Measurements from ENCODE around the gene RUVBL2. TPM values are rescaled to one million over a fixed set of nuclear protein-coding genes. Genes with fewer than 3 reads are reported as not detected.

Gene RUVBL2
- total and polyA plus RNA-seq, 2 donors (not counting 3 experiments of a cell fraction or from before 2014, with no cell fraction given) = 115 to 185 TPM

DNA sequence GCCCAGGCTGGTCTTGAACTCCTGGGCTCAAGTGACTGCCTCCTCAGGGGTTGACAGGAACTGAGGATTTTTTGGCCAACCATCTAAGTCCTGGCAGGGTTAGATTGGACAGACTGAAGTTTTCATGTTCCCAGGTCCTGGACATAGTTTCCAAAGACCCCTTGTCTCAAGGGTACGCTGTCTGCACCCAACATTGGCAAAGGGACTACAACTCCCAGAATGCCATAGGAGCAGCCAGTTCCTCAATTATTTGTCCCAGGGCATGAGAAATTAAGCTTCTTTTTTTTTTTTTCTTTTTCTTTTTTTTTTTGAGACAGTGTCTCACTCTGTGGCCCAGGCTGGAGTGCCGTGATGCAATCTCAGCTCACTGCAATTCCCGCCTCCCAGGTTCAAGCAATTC is 7.5 kb upstream of the RUVBL2 start:
- DNase-seq (ENCODE audit: low read depth, low spot score) (no peak), FAIRE-seq (no peak)
- H3K79me2 ChIP-seq (ENCODE audit: control insufficient read depth, insufficient read depth, low read length) = peaks cover 7% of the 10 kb centered on the region
- POLR2A ChIA-PET = no interaction called here
- no peaks in the 10 kb centered on the region for H4K20me1 ChIP-seq (replicated peaks; ENCODE audit: control insufficient read depth, extremely low read depth, insufficient read depth, low read length)
- H3K27me3 ChIP-seq (ENCODE audit: control insufficient read depth in 2 of 2, insufficient read depth in 2 of 2, low read length in 2 of 2) = no peaks in the 10 kb centered on the region
- H3K9me1 ChIP-seq (replicated peaks; ENCODE audit: control insufficient read depth, extremely low read depth, insufficient read depth, low read length) = no peaks in the 10 kb centered on the region
- no peak for TF ChIP-seq POLR2A (IDR thresholded peaks at IDR 0.05; ENCODE audit: low read depth, low read length)
- TF ChIP-seq FOS (IDR thresholded peaks at IDR 0.05; ENCODE audit: borderline replicate concordance, insufficient read depth, low read length) = no peak
- TF ChIP-seq JUN (IDR thresholded peaks at IDR 0.05; ENCODE audit: borderline replicate concordance, insufficient read depth, insufficient read length, low read depth) = no peak
- no peak for TF ChIP-seq GATA2 (IDR thresholded peaks at IDR 0.05; ENCODE audit: insufficient read depth, insufficient read length, low read depth, low read length)
- TF ChIP-seq, protein P1, sequence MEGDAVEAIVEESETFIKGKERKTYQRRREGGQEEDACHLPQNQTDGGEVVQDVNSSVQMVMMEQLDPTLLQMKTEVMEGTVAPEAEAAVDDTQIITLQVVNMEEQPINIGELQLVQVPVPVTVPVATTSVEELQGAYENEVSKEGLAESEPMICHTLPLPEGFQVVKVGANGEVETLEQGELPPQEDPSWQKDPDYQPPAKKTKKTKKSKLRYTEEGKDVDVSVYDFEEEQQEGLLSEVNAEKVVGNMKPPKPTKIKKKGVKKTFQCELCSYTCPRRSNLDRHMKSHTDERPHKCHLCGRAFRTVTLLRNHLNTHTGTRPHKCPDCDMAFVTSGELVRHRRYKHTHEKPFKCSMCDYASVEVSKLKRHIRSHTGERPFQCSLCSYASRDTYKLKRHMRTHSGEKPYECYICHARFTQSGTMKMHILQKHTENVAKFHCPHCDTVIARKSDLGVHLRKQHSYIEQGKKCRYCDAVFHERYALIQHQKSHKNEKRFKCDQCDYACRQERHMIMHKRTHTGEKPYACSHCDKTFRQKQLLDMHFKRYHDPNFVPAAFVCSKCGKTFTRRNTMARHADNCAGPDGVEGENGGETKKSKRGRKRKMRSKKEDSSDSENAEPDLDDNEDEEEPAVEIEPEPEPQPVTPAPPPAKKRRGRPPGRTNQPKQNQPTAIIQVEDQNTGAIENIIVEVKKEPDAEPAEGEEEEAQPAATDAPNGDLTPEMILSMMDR (IDR thresholded peaks at IDR 0.05; ENCODE audit: extremely low read depth in 1 of 2, insufficient read depth in 1 of 2, low read depth in 1 of 2, low read length in 2 of 2) = no peak
- TF ChIP-seq MYC (IDR thresholded peaks at IDR 0.05; ENCODE audit: low read depth, low read length) = no peak
- no peak for TF ChIP-seq POLR2AphosphoS5 (IDR thresholded peaks at IDR 0.05; ENCODE audit: insufficient read depth, low read depth, low read length)
- TF ChIP-seq, protein P2, sequence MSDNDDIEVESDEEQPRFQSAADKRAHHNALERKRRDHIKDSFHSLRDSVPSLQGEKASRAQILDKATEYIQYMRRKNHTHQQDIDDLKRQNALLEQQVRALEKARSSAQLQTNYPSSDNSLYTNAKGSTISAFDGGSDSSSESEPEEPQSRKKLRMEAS (IDR thresholded peaks at IDR 0.05; ENCODE audit: insufficient read depth, insufficient read length) = no peak
- no peak for TF ChIP-seq EZH2 (IDR thresholded peaks at IDR 0.05; ENCODE audit: borderline replicate concordance, low read depth, low read length, severe bottlenecking)
- H3K36me3 ChIP-seq (ENCODE audit: control insufficient read depth in 2 of 2, extremely low read depth in 1 of 2, insufficient read depth in 2 of 2, low read length in 2 of 2) = peaks cover 0 to 14% of the 10 kb centered on the region in 2 experiments
- H3K4me2 ChIP-seq (ENCODE audit: insufficient read depth, low read length) = no peak overlapping the region
- dilution Hi-C loops (cut with MboI; ENCODE audit: extremely low pct_ligation_motif_present, low sequenced_read_pairs) (no loop called here), intact Hi-C loops (cut with micrococcal nuclease) (no loop called here)
- no peak overlapping the region for H2AFZ ChIP-seq (ENCODE audit: low read depth, low read length)
- BruUV-seq (replicated peaks) = no TSS peak
- H3K27ac ChIP-seq (ENCODE audit: insufficient read depth, low read depth, low read length) = no peak overlapping the region
- CTCF ChIA-PET = interaction anchor here (0.7 to 1.9 kb wide), 5 partner anchors 8 to 191 kb away, joined by 3 to 12 read pairs (median 6); no protein-coding TSS in a partner anchor
- H3K9ac ChIP-seq (replicated peaks; ENCODE audit: extremely low read depth, insufficient read depth, low read length) = no peak overlapping the region
- no peaks in the 10 kb centered on the region for H3K9me3 ChIP-seq (replicated peaks; ENCODE audit: control insufficient read depth, insufficient read depth, low read length)
- H3K4me3 ChIP-seq (replicated peaks in 1 of 3; ENCODE audit: insufficient read depth in 1 of 3, low read depth in 1 of 3, low read length in 3 of 3) = no peak overlapping the region
- H3K4me1 ChIP-seq (ENCODE audit: control insufficient read depth, extremely low read depth, insufficient read depth, low read length) = no peaks in the 10 kb centered on the region
